Panc1 (cell line): ENCODE data around the gene CHCHD3.

Experiments
- POLR2AphosphoS5 ChIP-seq: IDR thresholded peaks from 2 replicates; pipeline ENCODE4 v1.6.1; 2012; ENCODE audit warnings: mild to moderate bottlenecking, low read depth, low read length, moderate library complexity
- TF ChIP-seq, protein P1 (sequence below): fragments of 450-650 bp; IDR thresholded peaks from 2 replicates; pipeline ENCODE4 v1.5.1; 2017; ENCODE audit warnings: mild to moderate bottlenecking

DNA sequence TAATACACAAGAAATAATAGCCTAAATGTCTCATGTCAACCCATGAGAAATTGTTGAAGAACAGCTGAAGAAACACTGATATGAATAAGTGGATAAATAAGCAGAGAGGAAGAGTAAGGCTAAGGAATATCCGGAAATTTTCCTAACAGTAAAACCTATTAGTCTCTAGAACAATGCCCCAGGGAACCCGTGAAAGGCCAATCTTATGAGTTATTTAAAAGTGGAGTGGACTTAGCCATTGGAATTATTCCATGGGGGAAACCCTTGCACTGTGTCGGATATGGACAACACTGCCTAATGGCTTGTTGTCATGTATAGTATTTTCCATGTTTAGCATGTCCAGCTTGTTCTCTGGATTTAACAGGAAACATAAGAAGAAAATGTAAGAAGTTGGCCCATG lies 288.4 kb downstream of the CHCHD3 start:
- TF ChIP-seq, protein P1, sequence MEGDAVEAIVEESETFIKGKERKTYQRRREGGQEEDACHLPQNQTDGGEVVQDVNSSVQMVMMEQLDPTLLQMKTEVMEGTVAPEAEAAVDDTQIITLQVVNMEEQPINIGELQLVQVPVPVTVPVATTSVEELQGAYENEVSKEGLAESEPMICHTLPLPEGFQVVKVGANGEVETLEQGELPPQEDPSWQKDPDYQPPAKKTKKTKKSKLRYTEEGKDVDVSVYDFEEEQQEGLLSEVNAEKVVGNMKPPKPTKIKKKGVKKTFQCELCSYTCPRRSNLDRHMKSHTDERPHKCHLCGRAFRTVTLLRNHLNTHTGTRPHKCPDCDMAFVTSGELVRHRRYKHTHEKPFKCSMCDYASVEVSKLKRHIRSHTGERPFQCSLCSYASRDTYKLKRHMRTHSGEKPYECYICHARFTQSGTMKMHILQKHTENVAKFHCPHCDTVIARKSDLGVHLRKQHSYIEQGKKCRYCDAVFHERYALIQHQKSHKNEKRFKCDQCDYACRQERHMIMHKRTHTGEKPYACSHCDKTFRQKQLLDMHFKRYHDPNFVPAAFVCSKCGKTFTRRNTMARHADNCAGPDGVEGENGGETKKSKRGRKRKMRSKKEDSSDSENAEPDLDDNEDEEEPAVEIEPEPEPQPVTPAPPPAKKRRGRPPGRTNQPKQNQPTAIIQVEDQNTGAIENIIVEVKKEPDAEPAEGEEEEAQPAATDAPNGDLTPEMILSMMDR: no peak
- no peak for TF ChIP-seq POLR2AphosphoS5
